ENCODE results near the gene PTPN11. TPM values are rescaled to one million over a fixed set of nuclear protein-coding genes. Genes with fewer than 3 reads are reported as not detected.

Gene PTPN11
- total and polyA plus RNA-seq, 2 of the 13 experiments (the other 11 are each of a cell fraction or from before 2014, with no cell fraction given): 30.0 to 63.5 TPM

DNA sequence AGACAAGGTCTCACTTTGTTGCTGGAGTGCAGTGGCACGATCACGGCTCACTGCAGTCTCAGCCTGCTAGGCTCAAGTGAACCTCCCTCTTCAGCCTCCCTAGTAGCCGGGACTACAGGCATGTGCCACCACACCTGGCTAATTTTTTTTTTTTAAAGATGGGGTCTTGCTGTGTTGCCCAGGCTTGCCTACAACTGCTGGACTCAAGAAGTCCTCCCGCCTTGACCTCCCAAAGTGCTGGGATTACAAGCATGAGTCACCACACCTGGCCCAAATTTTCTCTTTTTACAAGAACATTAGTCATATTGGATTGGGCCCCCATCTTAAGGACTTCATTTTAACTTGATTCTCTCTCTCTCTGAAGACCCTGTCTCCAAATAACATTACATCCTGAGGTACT is 29.5 kb upstream of the PTPN11 start:
- H2AFZ ChIP-seq (ENCODE audit: low read length): no peak overlapping the region
- no peaks in the 10 kb centered on the region for H3K36me3 ChIP-seq (replicated peaks in 1 of 2; ENCODE audit: control insufficient read depth in 1 of 2, insufficient read depth in 2 of 2, low read length in 2 of 2)
- no peak overlapping the region for H3K9ac ChIP-seq (ENCODE audit: insufficient read depth, low read depth, low read length)
- no peaks in the 10 kb centered on the region for H3K9me3 ChIP-seq (ENCODE audit: low read length)
- intact Hi-C loops (cut with micrococcal nuclease; ENCODE audit: unreplicated experiment): loop anchor here (10.0 kb wide), 2 partner anchors 64 to 104 kb away; no protein-coding TSS in a partner anchor
- ATAC-seq (no peak), FAIRE-seq (no peak), DNase-seq (ENCODE audit: low spot score) (no peak)
- POLR2A ChIA-PET: no interaction called here
- H3K4me3 ChIP-seq (replicated peaks in 1 of 3; ENCODE audit: insufficient read depth in 1 of 3, low read depth in 2 of 3, low read length in 3 of 3): no peak overlapping the region
- in situ Hi-C loops (cut with HindIII; ENCODE audit: extremely low pct_ligation_motif_present, low pct_unique_long_range_greater_than_20kb): loop anchor here (5.0 kb wide), 1 partner anchor 192 kb away; no protein-coding TSS in a partner anchor
- no peaks in the 10 kb centered on the region for H3K79me2 ChIP-seq (ENCODE audit: insufficient read depth, low read length)
- no TSS peak for BruUV-seq (replicated peaks)
- no peak overlapping the region for H3K4me2 ChIP-seq (ENCODE audit: low read depth, low read length)
- CTCF ChIA-PET (ENCODE audit: low intra/inter-chr PET ratio, low total read pairs): no interaction called here
- H3K27ac ChIP-seq (ENCODE audit: extremely low read length, insufficient read depth, low read length): no peak overlapping the region
- no peaks in the 10 kb centered on the region for H4K20me1 ChIP-seq (ENCODE audit: insufficient read depth, low read length)
- peaks cover 20% of the 10 kb centered on the region for H3K4me1 ChIP-seq (ENCODE audit: insufficient read depth, low read length)
- no peaks in the 10 kb centered on the region for H3K27me3 ChIP-seq (ENCODE audit: control insufficient read depth in 1 of 2, insufficient read depth in 2 of 2, low read length in 2 of 2)
- WGBS (ENCODE audit: low lambda C conversion rate): 35% methylated on average over 4 of the region's 4 CpGs
- TF ChIP-seq, protein P1, sequence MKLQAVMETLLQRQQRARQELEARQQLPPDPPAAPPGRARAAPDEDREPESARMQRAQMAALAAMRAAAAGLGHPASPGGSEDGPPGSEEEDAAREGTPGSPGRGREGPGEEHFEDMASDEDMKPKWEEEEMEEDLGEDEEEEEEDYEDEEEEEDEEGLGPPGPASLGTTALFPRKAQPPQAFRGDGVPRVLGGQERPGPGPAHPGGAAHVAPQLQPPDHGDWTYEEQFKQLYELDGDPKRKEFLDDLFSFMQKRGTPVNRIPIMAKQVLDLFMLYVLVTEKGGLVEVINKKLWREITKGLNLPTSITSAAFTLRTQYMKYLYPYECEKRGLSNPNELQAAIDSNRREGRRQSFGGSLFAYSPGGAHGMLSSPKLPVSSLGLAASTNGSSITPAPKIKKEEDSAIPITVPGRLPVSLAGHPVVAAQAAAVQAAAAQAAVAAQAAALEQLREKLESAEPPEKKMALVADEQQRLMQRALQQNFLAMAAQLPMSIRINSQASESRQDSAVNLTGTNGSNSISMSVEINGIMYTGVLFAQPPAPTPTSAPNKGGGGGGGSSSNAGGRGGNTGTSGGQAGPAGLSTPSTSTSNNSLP (IDR thresholded peaks at IDR 0.05; ENCODE audit: low read depth, low read length): no peak
- TF ChIP-seq ZNF670 (CRISPR knock-in tag; IDR thresholded peaks at IDR 0.05; ENCODE audit: borderline replicate concordance) (no peak), CREB1 (IDR thresholded peaks at IDR 0.05) (no peak), CREB1 (CRISPR knock-in tag; IDR thresholded peaks at IDR 0.05) (no peak), ZFP41 (CRISPR knock-in tag; IDR thresholded peaks at IDR 0.05; ENCODE audit: borderline replicate concordance) (no peak), RFX1 (IDR thresholded peaks at IDR 0.05) (no peak), ZNF138 (CRISPR knock-in tag; IDR thresholded peaks at IDR 0.05; ENCODE audit: low read depth) (no peak), PPARG (CRISPR knock-in tag; conservative IDR thresholded peaks at IDR 0.05) (no peak), ZNF883 (CRISPR knock-in tag; IDR thresholded peaks at IDR 0.05; ENCODE audit: not compliant biosample characterization) (no peak), MAFF (IDR thresholded peaks at IDR 0.05; ENCODE audit: low read depth, low read length) (no peak), BCL6 (CRISPR knock-in tag; IDR thresholded peaks at IDR 0.05) (no peak), ZNF598 (CRISPR knock-in tag; IDR thresholded peaks at IDR 0.05; ENCODE audit: borderline replicate concordance) (no peak), HMG20B (CRISPR knock-in tag; conservative IDR thresholded peaks at IDR 0.05) (no peak), HES4 (CRISPR knock-in tag; IDR thresholded peaks at IDR 0.05; ENCODE audit: borderline replicate concordance) (no peak), ZNF432 (CRISPR knock-in tag; IDR thresholded peaks at IDR 0.05; ENCODE audit: borderline replicate concordance) (no peak)
- TF ChIP-seq, protein P2, sequence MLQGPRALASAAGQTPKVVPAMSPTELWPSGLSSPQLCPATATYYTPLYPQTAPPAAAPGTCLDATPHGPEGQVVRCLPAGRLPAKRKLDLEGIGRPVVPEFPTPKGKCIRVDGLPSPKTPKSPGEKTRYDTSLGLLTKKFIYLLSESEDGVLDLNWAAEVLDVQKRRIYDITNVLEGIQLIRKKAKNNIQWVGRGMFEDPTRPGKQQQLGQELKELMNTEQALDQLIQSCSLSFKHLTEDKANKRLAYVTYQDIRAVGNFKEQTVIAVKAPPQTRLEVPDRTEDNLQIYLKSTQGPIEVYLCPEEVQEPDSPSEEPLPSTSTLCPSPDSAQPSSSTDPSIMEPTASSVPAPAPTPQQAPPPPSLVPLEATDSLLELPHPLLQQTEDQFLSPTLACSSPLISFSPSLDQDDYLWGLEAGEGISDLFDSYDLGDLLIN (CRISPR knock-in tag; IDR thresholded peaks at IDR 0.05; ENCODE audit: borderline replicate concordance): no peak
- TF ChIP-seq, protein P3, sequence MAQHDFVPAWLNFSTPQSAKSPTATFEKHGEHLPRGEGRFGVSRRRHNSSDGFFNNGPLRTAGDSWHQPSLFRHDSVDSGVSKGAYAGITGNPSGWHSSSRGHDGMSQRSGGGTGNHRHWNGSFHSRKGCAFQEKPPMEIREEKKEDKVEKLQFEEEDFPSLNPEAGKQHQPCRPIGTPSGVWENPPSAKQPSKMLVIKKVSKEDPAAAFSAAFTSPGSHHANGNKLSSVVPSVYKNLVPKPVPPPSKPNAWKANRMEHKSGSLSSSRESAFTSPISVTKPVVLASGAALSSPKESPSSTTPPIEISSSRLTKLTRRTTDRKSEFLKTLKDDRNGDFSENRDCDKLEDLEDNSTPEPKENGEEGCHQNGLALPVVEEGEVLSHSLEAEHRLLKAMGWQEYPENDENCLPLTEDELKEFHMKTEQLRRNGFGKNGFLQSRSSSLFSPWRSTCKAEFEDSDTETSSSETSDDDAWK (CRISPR knock-in tag; IDR thresholded peaks at IDR 0.05): no peak
- TF ChIP-seq, protein P4, sequence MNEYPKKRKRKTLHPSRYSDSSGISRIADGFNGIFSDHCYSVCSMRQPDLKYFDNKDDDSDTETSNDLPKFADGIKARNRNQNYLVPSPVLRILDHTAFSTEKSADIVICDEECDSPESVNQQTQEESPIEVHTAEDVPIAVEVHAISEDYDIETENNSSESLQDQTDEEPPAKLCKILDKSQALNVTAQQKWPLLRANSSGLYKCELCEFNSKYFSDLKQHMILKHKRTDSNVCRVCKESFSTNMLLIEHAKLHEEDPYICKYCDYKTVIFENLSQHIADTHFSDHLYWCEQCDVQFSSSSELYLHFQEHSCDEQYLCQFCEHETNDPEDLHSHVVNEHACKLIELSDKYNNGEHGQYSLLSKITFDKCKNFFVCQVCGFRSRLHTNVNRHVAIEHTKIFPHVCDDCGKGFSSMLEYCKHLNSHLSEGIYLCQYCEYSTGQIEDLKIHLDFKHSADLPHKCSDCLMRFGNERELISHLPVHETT (CRISPR knock-in tag; conservative IDR thresholded peaks at IDR 0.05): no peak
- TF ChIP-seq, protein P5, sequence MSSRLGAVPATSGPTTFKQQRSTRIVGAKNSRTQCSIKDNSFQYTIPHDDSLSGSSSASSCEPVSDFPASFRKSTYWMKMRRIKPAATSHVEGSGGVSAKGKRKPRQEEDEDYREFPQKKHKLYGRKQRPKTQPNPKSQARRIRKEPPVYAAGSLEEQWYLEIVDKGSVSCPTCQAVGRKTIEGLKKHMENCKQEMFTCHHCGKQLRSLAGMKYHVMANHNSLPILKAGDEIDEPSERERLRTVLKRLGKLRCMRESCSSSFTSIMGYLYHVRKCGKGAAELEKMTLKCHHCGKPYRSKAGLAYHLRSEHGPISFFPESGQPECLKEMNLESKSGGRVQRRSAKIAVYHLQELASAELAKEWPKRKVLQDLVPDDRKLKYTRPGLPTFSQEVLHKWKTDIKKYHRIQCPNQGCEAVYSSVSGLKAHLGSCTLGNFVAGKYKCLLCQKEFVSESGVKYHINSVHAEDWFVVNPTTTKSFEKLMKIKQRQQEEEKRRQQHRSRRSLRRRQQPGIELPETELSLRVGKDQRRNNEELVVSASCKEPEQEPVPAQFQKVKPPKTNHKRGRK (CRISPR knock-in tag; IDR thresholded peaks at IDR 0.05): no peak
